Heart left ventricle (tissue), 13 donors: ENCODE results near the gene EPHB6.

ENCODE experiments used
- CTCF ChIP-seq, 12 donors: fragments of 200-600 bp; sonication (generic) in 4 of 12; IDR thresholded peaks; one replicate each; pipeline versions ENCODE4 v1.5.0 to v1.8.0; 2018 to 2022; ENCODE audit warnings: antibody characterized with exemption in 12 of 12, mild to moderate bottlenecking in 5 of 12
- POLR2A ChIP-seq, 2 donors: fragments of 450-650 bp; IDR thresholded peaks; one replicate each; pipeline ENCODE4 v1.6.1; 2017; ENCODE audit warnings: antibody characterized with exemption in 2 of 2, mild to moderate bottlenecking in 2 of 2, moderate library complexity in 2 of 2
- donor health status: ischemic (EF 13 %, LVEDD 7.1; RV severe dilation, severe dysfunction).
- donor health status: DM: no; HTN: yes; CAD: no.
- donor health status: DM: no; HTN: no; CAD: no.
- donor health status: ischemic (EF 25% LVEDD 6.9; RV normal size, moderate dysfunction).
- donor health status: ischemic (EF 25% LVEDD 5.7; RV mildly dilated, moderate dysfunction).
- donor health status: ischemic (EF 35%, LVEDD 5.7; RV mildly dilated, moderate dysfunction).
- donor health status: nonischemic (EF 11% LVEDD 7.7; RV severe dilation, severe dysfunction).
- donor health status: DM: yes; HTN: yes; CAD: no.
- donor health status: PGD.
- donor health status: ischemic (EF 29% LVEDD 5.4; RV normal size, mild dysfunction).
- donor health status: nonischemic (EF 23%, LVEDD 6.1; RV moderate dilation, normal function).

DNA sequence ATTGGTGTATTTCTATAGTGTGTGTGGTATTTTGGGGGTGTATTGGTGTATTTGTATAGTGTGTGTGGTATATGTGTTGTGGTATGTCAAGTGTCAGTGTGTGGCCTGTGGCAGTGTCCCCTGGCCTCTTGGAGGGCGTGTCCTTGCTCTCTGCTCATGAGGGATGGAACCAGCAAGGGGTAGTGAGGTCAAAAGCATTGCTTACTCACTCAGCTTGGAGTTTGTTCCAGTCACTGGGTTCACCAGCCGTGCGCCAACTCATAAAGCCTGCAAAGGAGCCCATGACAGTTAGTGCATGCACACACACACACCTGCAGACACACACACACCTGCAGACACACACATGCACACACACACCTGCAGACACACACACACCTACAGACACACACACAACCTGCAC lies 34.9 kb downstream of the EPHB6 start:
- TF ChIP-seq CTCF (IDR thresholded peaks at IDR 0.05) (no peak), POLR2A (IDR thresholded peaks at IDR 0.05) (no peak)
